Measurements from ENCODE around the gene FAM78A. TPM values are rescaled to one million over a fixed set of nuclear protein-coding genes. Genes with fewer than 3 reads are reported as not detected.

The FAM78A gene
- total and polyA plus RNA-seq, 2 of the 8 experiments (the other 6 are each of a cell fraction or from before 2014, with no cell fraction given), result 3.1 TPM

GRCh38 chr9:131275332-131276093, 797 bp downstream of the FAM78A start:
- TF ChIP-seq CTCF (IDR thresholded peaks at IDR 0.05; ENCODE audit: control extremely low read depth in 1 of 3, insufficient read depth in 1 of 3, low read depth in 1 of 3, low read length in 3 of 3) (peak in 2 of 3 experiments; percentile 59 to 68; a peak in 3 of 4 replicates), YY1 (IDR thresholded peaks at IDR 0.05; ENCODE audit: low read depth, low read length) (peak; percentile 41; the same call in 1 of the 2 replicates), GABPA (IDR thresholded peaks at IDR 0.05; ENCODE audit: borderline replicate concordance, insufficient read depth, low read length) (peak; percentile 55; the same call in 1 of the 2 replicates), RXRA (IDR thresholded peaks at IDR 0.05; ENCODE audit: insufficient read depth, low read depth, low read length) (no peak), RAD21 (IDR thresholded peaks at IDR 0.05 in 1 of 2, conservative IDR thresholded peaks at IDR 0.05 in 1 of 2; ENCODE audit: low read depth in 2 of 2, low read length in 2 of 2) (peak; percentile 54 to 70)
- no peak for DNase-seq (ENCODE audit: low read depth in 1 of 2, low spot score in 2 of 2)
- H3K18ac ChIP-seq (ENCODE audit: extremely low read depth, low read length), result no peak overlapping the region
- no peak for FAIRE-seq
- 86% methylated on average over 29 of the region's 29 CpGs; no CpG with 5 or more reads in 1 of the 2 experiments for WGBS, 2 experiments (ENCODE audit: extremely low coverage in 1 of 2, insufficient coverage in 1 of 2, insufficient read length in 1 of 2, insufficient replicate concordance in 2 of 2, low coverage in 1 of 2, low lambda C conversion rate in 2 of 2, missing lambda C conversion rate in 1 of 2)
- H4K20me1 ChIP-seq (replicated peaks in 1 of 2; ENCODE audit: control insufficient read depth in 1 of 2, insufficient read depth in 2 of 2, low read length in 2 of 2), result no peaks in the 10 kb centered on the region
- H3K4me2 ChIP-seq (ENCODE audit: insufficient read depth in 1 of 2, low read depth in 2 of 2, low read length in 2 of 2), result peak overlapping the region in 1 of 2 experiments; percentile 55; a peak in 2 of 4 replicates
- H3K4me3 ChIP-seq (ENCODE audit: extremely low read depth in 1 of 4, insufficient read depth in 2 of 4, low read depth in 3 of 4, low read length in 4 of 4), result peak overlapping the region in 1 of 4 experiments; percentile 72; a peak in 2 of 8 replicates
- no peaks in the 10 kb centered on the region for H3K79me1 ChIP-seq (ENCODE audit: low read depth, low read length)
- no peak overlapping the region for H3K9ac ChIP-seq (replicated peaks in 1 of 4; ENCODE audit: extremely low read depth in 1 of 4, low read depth in 3 of 4, low read length in 3 of 4)
- no peaks in the 10 kb centered on the region for H3K9me3 ChIP-seq (ENCODE audit: insufficient read depth in 2 of 2, low read depth in 1 of 2, low read length in 1 of 2)
- no peak overlapping the region for H3K56ac ChIP-seq (replicated peaks; ENCODE audit: insufficient read length, low read depth, low read length)
- CTCF ChIA-PET (ENCODE audit: partially characterized antibody), result interaction anchor here (0.7 to 2.3 kb wide), 12 partner anchors 9 to 1094 kb away, joined by 3 to 14 read pairs (median 4); no protein-coding TSS in a partner anchor
- H3K4ac ChIP-seq (replicated peaks; ENCODE audit: insufficient read length, low read depth, low read length), result no peak overlapping the region
- no peak overlapping the region for H2BK120ac ChIP-seq (replicated peaks; ENCODE audit: low read depth, low read length)
- H2AFZ ChIP-seq (ENCODE audit: low read length), result no peak overlapping the region
- peaks cover 0 to 17% (median 9%) of the 10 kb centered on the region in 4 experiments; a peak in 5 of 7 replicates for H3K4me1 ChIP-seq (replicated peaks in 1 of 4; ENCODE audit: control insufficient read depth in 3 of 4, insufficient read depth in 4 of 4, low read length in 3 of 4)
- no peak overlapping the region for H3K23ac ChIP-seq (ENCODE audit: insufficient read length)
- H3K14ac ChIP-seq (ENCODE audit: insufficient read length), result no peak overlapping the region
- H2BK12ac ChIP-seq (ENCODE audit: low read depth, low read length), result no peak overlapping the region
- H4K91ac ChIP-seq (replicated peaks; ENCODE audit: insufficient read length, low read length), result no peak overlapping the region
- no peak overlapping the region for H4K5ac ChIP-seq (ENCODE audit: insufficient read length, low read depth, low read length)
- no peak overlapping the region for H2BK20ac ChIP-seq (ENCODE audit: low read length)
- no peak overlapping the region for H3K27ac ChIP-seq (ENCODE audit: low read depth, low read length)
- no peak overlapping the region for H2BK5ac ChIP-seq (ENCODE audit: low read depth, low read length)
- peaks cover 2 to 20% (median 13%) of the 10 kb centered on the region in 4 experiments; a peak in 6 of 7 replicates for H3K27me3 ChIP-seq (replicated peaks in 1 of 4; ENCODE audit: control insufficient read depth in 3 of 4, extremely low read depth in 1 of 4, insufficient read depth in 3 of 4, low read length in 3 of 4)
- H2AK5ac ChIP-seq (ENCODE audit: low read depth, low read length), result 0 out of 2 replicates have a peak overlapping the region, but pooled peaks have one; percentile 16
- POLR2A ChIA-PET (ENCODE audit: partially characterized antibody), result interaction anchor here (1.4 to 1.6 kb wide), 2 partner anchors 13 to 36 kb away, joined by 3 to 8 read pairs; partner anchors contain the start of gene PLPP7
- H4K8ac ChIP-seq (ENCODE audit: extremely low read depth, insufficient read depth, low read length), result no peak overlapping the region
- peak overlapping the region; percentile 72 for H2BK15ac ChIP-seq (ENCODE audit: low read length)
- H3K36me3 ChIP-seq (ENCODE audit: control insufficient read depth in 2 of 4, insufficient read depth in 4 of 4, low read length in 3 of 4), result no peaks in the 10 kb centered on the region
- peaks cover 2% of the 10 kb centered on the region; the same call in 1 of the 2 replicates for H3K23me2 ChIP-seq (ENCODE audit: low read depth, low read length)
- H3K79me2 ChIP-seq (ENCODE audit: control insufficient read depth in 1 of 2, insufficient read depth in 2 of 2, low read length in 2 of 2), result no peaks in the 10 kb centered on the region

Data from H1 (cell line).